ENCODE results near the gene PARD3. TPM values are rescaled to one million over a fixed set of nuclear protein-coding genes. Genes with fewer than 3 reads are reported as not detected.
A peak's percentile ranks its signal among the peaks of the same experiment; 100 is the strongest.

Gene PARD3
- total RNA-seq, 2 experiments from 2014 or later: 2.2 to 2.8 TPM

GRCh38 chr10:34229917-34230316 is 585.2 kb downstream of the PARD3 start:
- POLR2A ChIA-PET: no interaction called here
- no peaks in the 10 kb centered on the region for H3K36me3 Mint-ChIP-seq (ENCODE audit: low read depth)
- H3K27me3 Mint-ChIP-seq: peaks cover 4% of the 10 kb centered on the region
- no peak overlapping the region for H3K4me3 Mint-ChIP-seq
- no peak for DNase-seq
- intact Hi-C loops (cut with DNase I, micrococcal nuclease): no loop called here
- no peaks in the 10 kb centered on the region for H3K9me3 Mint-ChIP-seq (ENCODE audit: low read depth)
- H3K4me1 Mint-ChIP-seq: no peaks in the 10 kb centered on the region
- no peak for ATAC-seq
- H3K27ac Mint-ChIP-seq: no peak overlapping the region
- CTCF ChIA-PET: no interaction called here

GRCh38 chr10:34228066-34228465 is 587.0 kb downstream of the PARD3 start:
- H3K9me3 Mint-ChIP-seq (ENCODE audit: low read depth): no peaks in the 10 kb centered on the region
- H3K4me1 Mint-ChIP-seq: no peaks in the 10 kb centered on the region

GRCh38 chr10:34224639-34225038 is 590.5 kb downstream of the PARD3 start:
- Mint-ChIP-seq H3K4me1 (peaks cover 5% of the 10 kb centered on the region), H3K27me3 (peaks cover 2% of the 10 kb centered on the region), H3K27ac (no peak overlapping the region), H3K4me3 (no peak overlapping the region), H3K9me3 (ENCODE audit: low read depth) (no peaks in the 10 kb centered on the region), H3K36me3 (ENCODE audit: low read depth) (no peaks in the 10 kb centered on the region)
- POLR2A ChIA-PET: no interaction called here
- CTCF ChIA-PET: no interaction called here
- DNase-seq (no peak), ATAC-seq (no peak)
- intact Hi-C loops (cut with DNase I, micrococcal nuclease): no loop called here

More at GRCh38 chr10:34228066-34228465, 587.0 kb downstream of the PARD3 start:
- Mint-ChIP-seq H3K36me3 (ENCODE audit: low read depth) (no peaks in the 10 kb centered on the region), H3K27ac (no peak overlapping the region), H3K27me3 (peaks cover 2% of the 10 kb centered on the region), H3K4me3 (no peak overlapping the region)
- DNase-seq (no peak), ATAC-seq (no peak)
- intact Hi-C loops (cut with DNase I, micrococcal nuclease): no loop called here
- CTCF ChIA-PET: interaction anchor here (0.5 to 1.4 kb wide), 3 partner anchors 22 to 897 kb away, joined by 3 read pairs; no protein-coding TSS in a partner anchor
- POLR2A ChIA-PET: no interaction called here

DNA sequence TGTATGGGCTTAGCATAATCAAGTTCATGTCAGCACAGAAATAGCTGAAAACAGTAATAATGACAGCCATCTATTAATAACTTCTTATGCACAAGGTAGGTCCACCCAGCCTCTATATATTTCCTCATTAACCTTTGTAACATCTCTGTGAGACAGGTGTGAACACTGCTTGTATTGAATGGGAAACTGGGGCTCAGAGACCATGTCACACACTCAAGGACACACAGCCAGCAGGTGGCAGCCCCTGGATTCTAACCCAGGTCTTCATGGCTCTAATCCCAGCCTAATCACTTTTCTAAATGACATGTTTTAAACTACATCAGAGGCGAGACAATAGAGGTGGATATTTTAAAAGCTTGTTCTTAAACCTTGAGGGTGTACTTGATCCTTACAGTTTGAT is 591.4 kb downstream of the PARD3 start:
- no peaks in the 10 kb centered on the region for H3K36me3 Mint-ChIP-seq (ENCODE audit: low read depth)
- CTCF ChIA-PET: no interaction called here
- no peak overlapping the region for H3K27ac Mint-ChIP-seq
- no peaks in the 10 kb centered on the region for H3K9me3 Mint-ChIP-seq (ENCODE audit: low read depth)
- H3K4me3 Mint-ChIP-seq: no peak overlapping the region
- DNase-seq (peak; percentile 29), ATAC-seq (no peak)
- intact Hi-C loops (cut with DNase I, micrococcal nuclease): no loop called here
- POLR2A ChIA-PET: interaction anchor here (0.6 kb wide), 1 partner anchor 1553 kb away, joined by 3 read pairs; no protein-coding TSS in a partner anchor
- peaks cover 8% of the 10 kb centered on the region for H3K4me1 Mint-ChIP-seq
- peaks cover 2% of the 10 kb centered on the region for H3K27me3 Mint-ChIP-seq

DNA sequence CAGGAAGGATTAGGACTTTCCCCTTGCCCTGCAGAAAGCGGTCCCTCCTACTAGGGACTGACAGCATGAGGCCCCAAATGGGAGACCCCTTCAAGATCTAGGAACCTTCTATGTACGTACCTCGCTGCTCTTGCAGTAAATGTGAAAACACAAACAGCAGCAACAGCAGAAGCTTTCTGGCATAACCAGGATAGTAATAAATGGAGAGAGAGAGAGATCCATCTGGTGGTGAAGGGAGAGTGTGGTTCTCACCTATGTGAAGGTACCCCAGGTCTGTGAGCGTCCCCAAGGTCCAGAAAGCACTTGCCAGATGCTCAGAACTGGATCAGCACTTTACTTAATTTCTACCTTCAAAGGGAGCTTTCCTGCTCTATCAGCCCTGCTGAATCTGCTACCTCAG is 592.7 kb downstream of the PARD3 start:
- no peaks in the 10 kb centered on the region for H3K36me3 Mint-ChIP-seq (ENCODE audit: low read depth)
- intact Hi-C loops (cut with DNase I, micrococcal nuclease): no loop called here

GRCh38 chr10:34219753-34220548 is 595.1 kb downstream of the PARD3 start:
- Mint-ChIP-seq H3K36me3 (ENCODE audit: low read depth) (no peaks in the 10 kb centered on the region), H3K27me3 (peaks cover under 1% of the 10 kb centered on the region), H3K27ac (no peak overlapping the region), H3K9me3 (ENCODE audit: low read depth) (no peaks in the 10 kb centered on the region), H3K4me3 (no peak overlapping the region), H3K4me1 (peaks cover 8% of the 10 kb centered on the region)
- CTCF ChIA-PET: no interaction called here
- POLR2A ChIA-PET: no interaction called here
- intact Hi-C loops (cut with DNase I, micrococcal nuclease): no loop called here
- no peak for DNase-seq
- peak; percentile 19 for ATAC-seq

More for the DNA sequence above, 592.7 kb downstream of the PARD3 start:
- no peak for ATAC-seq
- Mint-ChIP-seq H3K4me3 (no peak overlapping the region), H3K27ac (no peak overlapping the region), H3K4me1 (peaks cover 8% of the 10 kb centered on the region), H3K27me3 (peaks cover 2% of the 10 kb centered on the region), H3K9me3 (ENCODE audit: low read depth) (no peaks in the 10 kb centered on the region)
- POLR2A ChIA-PET: no interaction called here
- CTCF ChIA-PET: no interaction called here
- DNase-seq: no peak

- Mint-ChIP-seq H3K4me1 (peaks cover 8% of the 10 kb centered on the region), H3K27me3 (no peaks in the 10 kb centered on the region), H3K4me3 (no peak overlapping the region), H3K9me3 (ENCODE audit: low read depth) (no peaks in the 10 kb centered on the region), H3K36me3 (ENCODE audit: low read depth) (no peaks in the 10 kb centered on the region), H3K27ac (no peak overlapping the region)
- DNase-seq (no peak), ATAC-seq (no peak)
- intact Hi-C loops (cut with DNase I, micrococcal nuclease): no loop called here
- ChIA-PET POLR2A (no interaction called here), CTCF (no interaction called here)
Measured at GRCh38 chr10:34217524-34217923, 597.6 kb downstream of the PARD3 start.

GRCh38 chr10:34216348-34216945 is 598.6 kb downstream of the PARD3 start:
- POLR2A ChIA-PET: no interaction called here
- DNase-seq (no peak), ATAC-seq (no peak)
- CTCF ChIA-PET: no interaction called here
- Mint-ChIP-seq H3K36me3 (ENCODE audit: low read depth) (no peaks in the 10 kb centered on the region), H3K27ac (no peak overlapping the region), H3K9me3 (ENCODE audit: low read depth) (no peaks in the 10 kb centered on the region), H3K27me3 (no peaks in the 10 kb centered on the region), H3K4me3 (no peak overlapping the region), H3K4me1 (peaks cover 8% of the 10 kb centered on the region)
- intact Hi-C loops (cut with DNase I, micrococcal nuclease): no loop called here

DNA sequence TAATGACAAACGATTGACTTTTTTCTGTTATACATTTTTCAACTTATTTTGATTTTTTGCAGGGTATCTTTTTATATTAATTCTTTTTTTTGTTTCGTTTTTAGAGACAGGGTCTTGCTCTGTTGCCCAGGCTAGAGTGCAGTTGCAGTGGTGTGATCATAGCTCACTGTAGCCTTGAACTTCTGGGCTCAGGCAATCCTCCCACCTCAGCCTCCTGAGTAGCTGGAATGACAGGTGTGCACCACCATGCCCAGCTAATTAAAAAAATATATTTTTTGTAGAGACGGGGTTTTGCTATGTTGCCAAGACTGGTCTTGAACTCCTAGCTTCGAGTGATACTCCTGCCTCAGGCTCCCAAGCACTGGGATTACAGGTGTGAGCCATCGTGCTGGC is 601.3 kb downstream of the PARD3 start:
- POLR2A ChIA-PET: no interaction called here
- intact Hi-C loops (cut with DNase I, micrococcal nuclease): no loop called here
- ATAC-seq: no peak
- H3K27ac Mint-ChIP-seq: no peak overlapping the region
- H3K4me3 Mint-ChIP-seq: no peak overlapping the region
- no peaks in the 10 kb centered on the region for H3K9me3 Mint-ChIP-seq (ENCODE audit: low read depth)
- no peaks in the 10 kb centered on the region for H3K36me3 Mint-ChIP-seq (ENCODE audit: low read depth)
- CTCF ChIA-PET: no interaction called here
- no peaks in the 10 kb centered on the region for H3K4me1 Mint-ChIP-seq
- no peaks in the 10 kb centered on the region for H3K27me3 Mint-ChIP-seq
- DNase-seq: no peak

DNA sequence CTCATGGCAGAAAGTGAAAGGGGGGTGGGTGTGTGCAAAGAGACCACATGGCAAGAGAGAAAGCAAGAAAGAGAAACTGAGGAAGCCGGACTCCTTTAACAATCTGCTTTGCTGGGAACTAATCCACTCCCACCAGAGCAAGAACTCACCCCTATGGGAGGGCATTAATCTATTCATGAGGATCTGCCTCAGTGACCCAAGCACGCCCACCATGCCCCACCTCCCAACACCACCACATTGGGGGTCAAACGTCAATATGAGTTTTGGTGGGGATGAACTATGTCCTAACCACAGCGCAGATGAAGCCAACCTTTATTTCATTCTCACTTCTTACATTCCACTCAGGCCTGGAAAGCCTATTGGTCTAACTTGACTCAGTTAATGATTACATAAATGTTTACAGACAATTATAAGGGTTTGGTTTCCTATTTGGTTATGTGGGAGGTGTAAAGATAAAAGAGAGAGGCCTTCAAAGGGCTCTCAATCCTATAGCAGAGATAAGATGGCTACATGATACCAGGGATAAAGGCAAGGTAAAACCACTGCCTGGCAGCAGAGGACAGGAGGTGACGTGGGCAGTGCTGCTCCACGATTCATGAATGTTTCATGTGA is 601.8 kb downstream of the PARD3 start:
- no peak overlapping the region for H3K27ac Mint-ChIP-seq
- H3K4me3 Mint-ChIP-seq: no peak overlapping the region
- CTCF ChIA-PET: no interaction called here
- H3K4me1 Mint-ChIP-seq: no peaks in the 10 kb centered on the region
- POLR2A ChIA-PET: no interaction called here
- ATAC-seq: no peak
- no peaks in the 10 kb centered on the region for H3K9me3 Mint-ChIP-seq (ENCODE audit: low read depth)
- DNase-seq: no peak
- intact Hi-C loops (cut with DNase I, micrococcal nuclease): no loop called here
- no peaks in the 10 kb centered on the region for H3K36me3 Mint-ChIP-seq (ENCODE audit: low read depth)
- H3K27me3 Mint-ChIP-seq: no peaks in the 10 kb centered on the region

DNA sequence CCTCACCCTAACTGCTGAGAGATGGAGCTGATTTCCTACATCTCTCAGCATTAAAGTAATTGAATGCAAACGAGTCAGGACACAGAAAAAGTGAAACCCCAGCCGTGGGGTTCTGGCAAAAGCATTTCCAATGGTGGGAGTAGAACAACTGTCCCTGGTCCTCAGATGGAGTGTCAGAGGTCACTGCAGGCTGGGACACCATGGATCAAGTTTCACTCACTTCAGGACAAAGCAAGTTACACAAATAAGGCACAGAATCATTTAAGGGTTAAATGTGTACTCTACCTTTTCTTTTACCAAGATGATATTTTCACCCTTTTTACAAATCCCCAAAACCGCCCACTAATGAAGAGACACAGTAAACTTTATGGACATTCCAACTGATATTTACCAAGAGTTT is 607.8 kb downstream of the PARD3 start:
- CTCF ChIA-PET: no interaction called here
- intact Hi-C loops (cut with DNase I, micrococcal nuclease): no loop called here
- Mint-ChIP-seq H3K27me3 (no peaks in the 10 kb centered on the region), H3K4me3 (no peak overlapping the region), H3K36me3 (ENCODE audit: low read depth) (no peaks in the 10 kb centered on the region), H3K4me1 (peaks cover 5% of the 10 kb centered on the region), H3K9me3 (ENCODE audit: low read depth) (no peaks in the 10 kb centered on the region), H3K27ac (no peak overlapping the region)
- DNase-seq (no peak), ATAC-seq (no peak)
- POLR2A ChIA-PET: no interaction called here

DNA sequence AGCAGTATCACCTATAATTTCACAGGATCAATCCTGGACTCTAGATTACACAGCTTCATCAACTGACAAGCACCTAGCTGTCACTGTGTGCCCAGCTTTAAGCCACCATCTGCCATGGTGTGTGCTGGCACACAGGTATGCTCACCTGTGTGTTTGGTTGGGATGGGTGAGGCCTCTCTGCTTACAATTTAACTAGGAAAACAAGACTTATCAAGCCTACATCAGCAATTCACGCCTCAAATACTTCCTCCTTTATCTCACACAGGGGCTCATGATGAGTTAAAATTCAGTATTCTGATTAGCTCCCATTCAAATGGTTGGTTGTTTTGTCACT is 608.2 kb downstream of the PARD3 start:
- ATAC-seq (no peak), DNase-seq (no peak)
- Mint-ChIP-seq H3K9me3 (ENCODE audit: low read depth) (no peaks in the 10 kb centered on the region), H3K4me3 (no peak overlapping the region), H3K4me1 (peaks cover 5% of the 10 kb centered on the region), H3K36me3 (ENCODE audit: low read depth) (no peaks in the 10 kb centered on the region), H3K27me3 (no peaks in the 10 kb centered on the region), H3K27ac (no peak overlapping the region)
- CTCF ChIA-PET: no interaction called here
- intact Hi-C loops (cut with DNase I, micrococcal nuclease): no loop called here
- POLR2A ChIA-PET: no interaction called here

All from activated CD4-positive, alpha-beta T cell treated with anti-CD3 and anti-CD28 coated beads for 36 hours (primary cell).